Caki2 (cell line): Measurements from ENCODE around the gene SAXO1. TPM values are rescaled to one million over a fixed set of nuclear protein-coding genes. Genes with fewer than 3 reads are reported as not detected.
"Not testable (repeated sequence)": the region's sequence is repeated elsewhere in the genome, so short reads cannot be mapped to it uniquely, and the experiment has no call there.

ENCODE experiments used
- DNase-seq: peaks from one replicate; pipeline ENCODE4 v3.0.0-alpha.2; 2015; ENCODE audit warnings: low read depth
- in situ Hi-C: cut with HindIII; loops from 2 replicates; pipeline ENCODE4 v1.10.0; 2016; ENCODE audit warnings: low sequenced_read_pairs, low pct_unique_long_range_greater_than_20kb, mixed read lengths
- total RNA-seq: library from RNA; depleted of rRNA; stranded (reverse); fragments of >200 nt; shearing (Covaris generic); gene quantifications from 2 replicates; pipeline ENCODE4 v1.2.3, GENCODE V29; 2014; ENCODE audit warnings: low replicate concordance

SAXO1 gene
- total RNA-seq, 1 experiment from 2014 or later, result not detected

DNA sequence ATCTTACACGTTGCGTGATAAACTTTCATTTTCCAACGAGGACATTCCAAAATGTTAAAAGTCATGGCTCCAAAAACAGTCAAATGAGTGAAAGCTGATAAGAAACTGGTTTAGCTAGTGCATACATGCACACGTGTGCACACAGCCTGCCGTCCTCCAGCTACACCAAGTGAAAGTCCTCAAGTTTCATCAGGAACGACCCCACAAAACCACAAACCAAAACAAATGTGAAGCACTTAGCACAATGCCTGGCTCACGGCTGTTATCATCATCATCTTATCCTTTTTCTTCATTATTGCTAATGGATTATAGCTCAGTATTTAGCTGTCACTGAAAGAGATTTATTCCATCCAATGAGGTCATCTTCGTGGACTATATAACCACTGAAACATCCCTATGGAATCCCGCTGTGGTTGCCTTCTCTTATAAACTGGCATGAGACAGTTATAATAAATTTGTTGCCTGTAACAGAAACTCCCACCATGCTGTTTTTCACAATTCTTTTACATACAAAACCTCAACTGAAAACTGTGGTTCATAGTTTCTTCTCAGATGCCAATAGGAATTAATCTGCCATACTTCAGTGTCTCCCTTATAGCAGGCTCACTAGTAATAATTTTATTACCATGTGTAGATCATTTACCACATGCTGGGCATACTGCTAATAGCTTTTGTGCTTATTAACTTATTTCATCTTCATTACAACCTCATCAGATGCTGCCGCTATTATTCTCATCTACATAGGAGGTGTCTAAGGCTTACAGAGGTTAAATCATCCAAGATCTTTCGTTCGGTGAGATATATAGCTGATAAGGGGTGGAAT lies 56.1 kb downstream of the SAXO1 start:
- no peak for DNase-seq
- in situ Hi-C loops, result no loop called here

DNA sequence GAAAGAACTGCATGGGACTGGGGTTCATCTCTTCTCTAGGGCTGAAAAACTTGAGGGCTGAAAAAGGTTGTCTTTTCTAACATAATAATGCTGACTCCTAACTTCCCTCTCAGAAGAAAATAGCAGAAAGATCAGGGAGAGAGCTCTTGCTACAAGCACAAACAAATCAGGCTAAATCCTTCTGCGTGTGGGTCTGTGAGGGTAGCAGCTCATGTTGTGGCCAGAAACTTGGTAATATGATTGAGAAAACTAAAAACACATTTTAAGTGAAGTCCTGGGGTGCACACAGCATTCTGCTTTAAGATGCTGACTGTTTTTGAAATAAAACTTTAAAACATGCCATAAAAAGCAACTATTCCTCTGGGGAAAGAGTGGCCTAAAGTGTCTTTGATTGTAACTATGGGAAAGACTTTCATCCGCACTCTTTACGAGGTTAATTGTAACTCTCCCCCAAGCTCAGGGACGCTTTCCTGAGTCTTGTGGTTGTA lies 56.7 kb downstream of the SAXO1 start:
- in situ Hi-C loops, result no loop called here
- DNase-seq, result no peak

DNA sequence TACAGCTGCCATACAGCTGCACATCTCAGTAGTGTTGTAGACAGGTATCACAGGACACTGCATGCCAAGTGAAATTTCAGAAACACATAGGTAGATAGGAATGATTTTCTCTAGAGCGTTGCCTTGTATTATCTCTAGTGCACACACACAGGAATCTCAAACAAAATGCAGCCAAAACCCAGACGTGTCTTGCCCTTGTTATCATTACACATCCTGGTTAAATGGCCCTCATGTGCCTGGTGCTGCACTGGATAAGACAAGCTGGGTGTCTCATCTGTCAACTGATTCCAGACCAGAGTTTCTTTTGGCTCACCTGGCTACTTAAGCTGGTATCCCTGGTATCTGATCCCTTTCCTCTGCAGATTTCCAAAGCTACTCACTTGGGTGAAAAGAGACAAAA lies 59.7 kb downstream of the SAXO1 start:
- in situ Hi-C loops, result no loop called here
- no peak for DNase-seq

DNA sequence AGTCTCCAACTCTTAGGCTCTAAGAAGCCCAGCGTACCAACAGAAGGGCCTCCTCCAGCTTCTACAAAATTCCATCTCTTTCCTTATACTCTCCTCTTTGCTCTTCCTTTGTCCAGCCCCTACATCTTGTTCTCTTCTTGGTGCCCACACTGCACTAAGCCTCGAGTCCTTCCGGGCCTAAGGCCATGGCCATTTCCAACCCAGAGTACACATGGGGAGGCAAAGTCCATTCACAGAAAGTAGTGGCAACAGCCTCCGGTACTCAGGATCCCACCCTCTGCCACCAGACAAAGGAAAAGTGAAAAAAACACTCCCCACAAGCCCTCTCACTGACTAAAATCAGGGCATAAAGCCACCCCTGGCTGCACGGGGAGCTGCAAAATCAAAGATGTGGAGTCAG lies 60.3 kb downstream of the SAXO1 start:
- in situ Hi-C loops, result no loop called here
- DNase-seq, result no peak

DNA sequence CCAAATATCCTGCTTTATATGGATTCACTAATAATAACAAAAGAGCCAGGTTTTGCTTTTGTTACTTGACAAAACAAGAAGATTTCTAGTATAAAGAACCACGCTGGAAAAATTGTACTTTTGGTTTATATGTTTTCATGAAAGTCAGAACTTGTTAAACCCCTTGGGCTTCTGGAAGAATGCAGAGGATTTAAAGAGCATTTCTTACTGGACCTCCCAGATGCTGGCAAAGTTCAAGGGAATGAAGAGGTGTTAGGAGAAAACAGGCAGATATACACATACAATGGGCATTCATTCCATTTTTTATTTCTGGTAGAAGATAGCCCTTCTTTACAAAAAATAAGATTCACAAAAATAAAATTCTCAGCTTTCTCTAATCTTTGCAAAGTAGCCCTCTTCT lies 61.1 kb downstream of the SAXO1 start:
- in situ Hi-C loops, result no loop called here
- DNase-seq, result no peak

DNA sequence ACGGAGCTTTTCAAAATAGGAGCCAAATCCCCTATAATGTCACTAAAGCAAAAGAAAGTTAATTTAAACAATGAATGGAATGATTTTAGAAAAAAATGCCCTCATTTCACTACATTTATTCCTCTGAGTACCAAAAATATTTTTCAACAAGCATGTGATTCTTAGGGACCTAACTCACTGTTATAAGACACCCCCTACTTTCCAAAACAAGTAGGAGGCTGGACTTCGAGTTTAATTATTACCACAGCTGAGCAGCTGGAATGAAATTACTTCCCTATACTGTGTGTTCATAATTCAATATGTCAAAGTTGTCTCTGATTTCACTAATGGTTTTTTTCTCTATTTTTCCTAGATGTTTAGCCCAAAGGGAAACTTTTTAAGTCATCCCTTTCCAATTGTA lies 61.6 kb downstream of the SAXO1 start:
- no peak for DNase-seq
- in situ Hi-C loops, result no loop called here

DNA sequence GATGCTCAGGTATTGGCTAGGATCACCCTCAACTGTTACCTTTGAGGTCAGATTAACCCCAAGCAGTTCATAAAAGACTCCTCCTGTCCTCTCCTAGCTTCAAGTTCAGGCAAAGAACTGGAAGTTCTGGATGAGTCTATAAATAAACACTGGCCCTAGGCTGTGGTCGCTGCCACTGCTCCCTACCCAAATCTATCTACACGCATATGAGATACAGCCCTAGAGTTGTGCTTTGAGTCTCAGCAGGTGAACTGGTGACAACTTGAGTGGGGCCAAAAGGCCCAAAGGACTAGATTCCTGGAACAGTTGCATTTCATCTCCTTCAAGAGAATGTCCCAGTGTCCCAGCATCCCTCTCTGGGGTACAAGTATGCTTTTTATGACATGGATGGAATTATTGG lies 62.6 kb downstream of the SAXO1 start:
- in situ Hi-C loops, result no loop called here

DNA sequence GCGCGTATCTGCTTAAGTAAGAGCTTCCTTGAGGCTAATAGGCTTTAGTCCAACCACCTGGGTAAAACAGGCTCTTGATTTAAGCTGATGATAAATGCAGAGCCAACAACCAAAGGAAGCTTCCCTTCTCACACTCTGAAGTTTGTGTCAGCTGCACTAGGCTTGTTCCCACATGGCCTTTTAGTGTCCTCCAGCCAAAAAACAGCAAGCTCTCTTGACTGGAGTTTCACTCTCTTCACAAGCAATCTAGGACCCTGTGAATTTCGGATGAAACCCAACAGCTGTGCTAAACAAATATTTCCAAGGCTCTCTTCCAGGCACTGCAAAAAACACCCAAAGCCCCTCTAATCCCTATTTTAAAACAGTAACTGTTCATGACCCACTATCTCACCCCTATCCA lies 63.9 kb downstream of the SAXO1 start:
- no peak for DNase-seq
- in situ Hi-C loops, result no loop called here

More for the DNA sequence above, 62.6 kb downstream of the SAXO1 start:
- DNase-seq, result no peak

DNA sequence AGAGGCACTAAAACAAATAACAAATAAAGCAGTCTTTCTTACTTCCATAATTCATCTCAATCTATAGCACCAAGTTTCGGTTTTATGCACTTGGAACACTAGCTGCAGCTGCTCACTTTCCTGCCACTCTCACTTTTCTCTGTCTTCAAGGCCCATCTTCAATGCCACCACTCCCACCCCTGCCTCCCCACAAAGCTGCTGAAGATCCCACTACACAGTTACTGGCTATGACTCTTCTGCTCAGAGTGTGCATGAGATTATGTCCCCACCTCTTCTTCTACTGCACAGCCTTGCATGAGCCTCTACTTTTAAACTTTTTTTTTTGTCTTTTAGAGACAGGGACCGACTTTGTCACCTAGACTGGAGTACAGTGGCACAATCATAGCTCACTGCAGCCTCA lies 77.4 kb downstream of the SAXO1 start:
- in situ Hi-C loops, result no loop called here
- no peak for DNase-seq

DNA sequence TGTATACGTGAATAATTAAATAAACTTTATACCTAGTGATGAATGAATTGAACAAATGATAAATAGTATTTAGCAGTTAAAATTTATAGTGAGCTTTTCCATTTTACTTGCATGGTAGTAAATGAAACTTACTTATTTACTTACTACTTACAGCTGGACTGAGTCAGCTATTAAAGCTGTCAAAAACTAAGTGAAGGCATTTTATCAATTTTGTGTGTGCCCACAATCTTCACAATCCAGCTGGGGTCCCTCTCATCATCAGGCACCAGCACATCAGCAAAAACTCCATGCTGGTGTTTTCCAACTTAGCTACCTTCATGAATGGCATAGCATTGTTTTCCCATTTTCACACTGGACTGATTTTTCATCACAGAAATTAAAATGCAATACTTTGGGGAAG lies 81.1 kb downstream of the SAXO1 start:
- in situ Hi-C loops, result no loop called here
- DNase-seq, result no peak

DNA sequence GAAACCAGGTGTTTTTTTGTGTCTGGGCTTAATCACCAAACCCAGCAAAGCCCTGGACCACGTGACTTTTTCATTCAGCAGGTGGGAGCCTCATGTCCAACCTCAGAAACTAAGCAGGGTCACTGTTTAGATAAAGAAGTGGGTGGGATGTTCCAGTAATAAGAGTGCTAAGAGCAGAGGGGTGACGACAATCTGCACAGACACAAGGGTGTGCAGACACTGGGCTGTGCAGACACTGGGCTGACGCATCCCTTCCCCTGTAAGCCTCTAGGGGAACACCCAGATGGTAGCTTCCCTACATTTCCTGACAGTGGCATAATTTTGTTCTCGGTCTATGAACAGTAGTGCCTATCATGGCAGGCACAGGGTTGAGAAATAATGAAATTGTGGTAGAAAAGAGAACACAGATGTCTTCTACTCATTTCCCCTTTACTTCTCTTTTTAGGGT lies 85.1 kb downstream of the SAXO1 start:
- in situ Hi-C loops, result no loop called here
- DNase-seq, result no peak

DNA sequence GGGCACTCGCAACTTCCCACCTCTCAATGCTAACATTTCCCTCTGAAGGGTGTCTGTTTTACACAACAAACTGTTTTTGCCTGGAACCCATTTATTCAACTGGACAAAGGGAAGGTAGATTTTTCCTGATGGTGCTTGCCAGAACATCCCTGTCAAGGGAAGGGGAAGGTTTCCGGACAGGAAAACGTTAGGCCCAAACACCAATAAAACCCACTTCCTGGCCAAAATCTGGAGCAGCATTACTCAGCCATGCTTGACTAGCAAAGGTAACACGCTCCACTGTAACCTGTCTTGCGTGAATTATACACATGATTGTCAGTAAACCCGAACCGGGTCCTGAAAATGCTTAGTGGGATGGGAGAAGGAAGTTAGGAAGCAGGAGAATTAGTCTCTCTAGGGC lies 90.2 kb downstream of the SAXO1 start:
- no peak for DNase-seq
- in situ Hi-C loops, result no loop called here

DNA sequence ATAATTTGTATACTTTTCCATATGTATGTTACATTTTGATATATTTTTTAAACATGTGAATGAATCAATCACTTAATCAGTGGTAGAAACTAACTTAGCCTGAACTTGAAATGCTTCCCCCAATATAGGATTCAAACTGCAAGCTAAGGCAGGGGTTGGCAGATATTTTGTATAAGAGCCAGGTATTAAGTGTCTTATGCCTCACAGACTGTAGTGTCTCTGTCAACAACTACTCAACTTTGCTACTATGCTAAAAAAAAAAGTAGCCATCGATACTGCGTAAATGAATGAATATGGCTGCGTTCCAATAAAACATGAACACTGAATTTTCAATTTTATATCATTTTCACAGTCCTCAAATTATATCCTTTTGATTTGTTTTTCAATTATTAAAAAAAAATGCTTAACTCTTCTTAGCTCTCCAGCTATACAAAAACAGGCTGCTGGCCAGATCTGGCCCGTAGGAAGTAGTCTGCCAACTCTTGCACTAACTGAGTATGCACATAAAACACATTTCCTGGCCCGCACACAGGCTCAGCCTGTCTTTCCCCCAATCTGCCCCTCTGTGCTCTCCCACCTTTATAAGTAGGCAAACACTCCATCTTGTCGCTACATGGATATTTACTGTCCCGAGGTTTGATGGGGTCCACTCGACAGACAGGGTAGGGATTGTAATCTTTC lies 91.8 kb downstream of the SAXO1 start:
- in situ Hi-C loops, result no loop called here

DNA sequence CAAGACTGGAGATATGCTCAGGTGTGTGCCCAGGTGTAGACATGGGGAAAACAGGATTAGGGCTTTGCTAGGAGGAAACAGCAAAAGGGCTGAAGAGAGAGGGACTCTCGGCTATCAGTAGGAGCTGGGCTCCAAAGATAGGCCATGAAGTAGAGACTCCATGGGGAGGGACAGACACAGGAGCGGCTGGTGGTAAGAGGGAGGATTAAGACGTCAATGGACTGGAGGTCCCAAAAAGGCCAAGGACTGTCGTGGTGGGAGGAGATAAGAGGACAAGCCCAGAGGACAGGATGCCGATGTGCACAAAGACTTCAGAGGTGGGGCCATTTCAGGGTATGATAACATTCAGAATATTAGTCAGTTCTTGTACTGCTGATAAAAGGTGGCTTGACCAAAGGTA lies 93.1 kb downstream of the SAXO1 start:
- in situ Hi-C loops, result no loop called here
- no peak for DNase-seq

More for the DNA sequence above, 91.8 kb downstream of the SAXO1 start:
- DNase-seq, result no peak

DNA sequence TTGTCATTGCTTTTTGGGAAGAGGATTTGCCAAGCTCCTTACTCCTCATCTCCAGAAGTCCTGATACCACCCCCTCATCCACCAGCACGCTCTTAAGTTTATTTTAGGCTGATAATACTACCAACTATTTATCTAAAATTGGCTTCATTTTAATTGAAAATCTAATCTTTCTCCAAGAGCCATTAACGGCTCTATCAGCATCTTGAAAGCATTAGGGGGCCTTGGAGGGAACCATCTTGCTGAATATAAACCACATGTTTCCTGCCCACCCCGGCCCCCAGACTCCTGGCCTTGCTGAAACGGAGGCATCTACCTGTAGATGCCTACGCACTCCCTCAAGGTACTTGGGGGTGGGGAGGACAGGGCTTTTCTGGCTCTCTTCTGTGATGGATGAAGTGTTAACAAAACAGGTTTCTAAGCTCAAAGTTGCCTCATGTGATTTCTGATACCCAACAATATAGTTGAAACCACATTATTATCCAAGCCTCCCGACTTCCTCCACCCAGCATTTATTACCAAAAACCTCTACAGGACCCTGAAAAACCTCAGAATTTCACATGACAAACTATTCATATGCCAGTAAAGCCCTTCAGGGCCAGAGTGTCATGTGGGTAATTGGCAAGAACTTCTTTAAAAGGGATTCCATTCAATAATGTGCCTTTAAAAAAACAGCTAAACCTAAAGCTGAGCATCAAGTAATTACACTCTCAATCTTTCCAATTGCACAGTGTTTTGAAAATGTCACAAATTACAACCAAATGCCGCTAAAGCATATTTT lies 96.7 kb downstream of the SAXO1 start:
- in situ Hi-C loops, result no loop called here

DNA sequence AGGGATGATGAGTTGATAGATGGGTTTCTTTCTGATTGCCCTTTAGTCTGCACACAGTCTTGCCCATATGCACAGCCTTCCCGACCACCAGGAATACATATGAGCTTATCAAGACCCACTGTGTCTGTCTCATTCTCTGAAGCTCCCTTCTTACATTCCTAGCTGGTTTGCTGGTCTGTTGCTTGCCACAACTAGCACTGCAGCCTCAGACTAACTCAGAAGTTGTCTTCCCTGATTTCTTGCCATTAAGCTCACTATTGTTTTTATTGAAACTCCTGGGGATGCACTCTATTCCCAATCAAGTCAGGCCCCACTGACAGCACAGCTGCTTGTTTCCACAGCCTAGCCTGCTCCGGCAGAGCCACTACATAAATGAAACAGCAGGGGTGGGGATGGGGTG lies 97.5 kb downstream of the SAXO1 start:
- no peak for DNase-seq
- in situ Hi-C loops, result no loop called here

More for the DNA sequence above, 96.7 kb downstream of the SAXO1 start:
- no peak for DNase-seq

DNA sequence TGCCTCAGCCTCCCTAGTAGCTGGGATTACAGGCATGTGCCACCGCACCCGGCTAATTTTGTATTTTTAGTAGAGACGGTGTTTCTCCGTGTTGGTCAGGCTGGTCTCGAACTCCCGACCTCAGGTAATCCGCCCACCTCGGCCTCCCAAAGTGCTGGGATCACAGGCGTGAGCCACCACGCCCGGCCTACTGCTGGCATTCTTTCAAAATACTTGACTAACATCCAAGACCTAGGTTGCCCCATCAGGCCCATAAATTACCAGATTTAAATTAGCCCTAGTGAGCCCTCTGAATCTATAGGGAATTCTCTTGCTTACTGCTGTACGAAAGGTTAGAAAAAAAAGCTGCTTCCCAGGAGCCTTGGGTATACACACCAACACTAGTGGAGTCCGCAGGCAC lies 102.4 kb downstream of the SAXO1 start:
- DNase-seq, in situ Hi-C loops: not testable (repeated sequence)

DNA sequence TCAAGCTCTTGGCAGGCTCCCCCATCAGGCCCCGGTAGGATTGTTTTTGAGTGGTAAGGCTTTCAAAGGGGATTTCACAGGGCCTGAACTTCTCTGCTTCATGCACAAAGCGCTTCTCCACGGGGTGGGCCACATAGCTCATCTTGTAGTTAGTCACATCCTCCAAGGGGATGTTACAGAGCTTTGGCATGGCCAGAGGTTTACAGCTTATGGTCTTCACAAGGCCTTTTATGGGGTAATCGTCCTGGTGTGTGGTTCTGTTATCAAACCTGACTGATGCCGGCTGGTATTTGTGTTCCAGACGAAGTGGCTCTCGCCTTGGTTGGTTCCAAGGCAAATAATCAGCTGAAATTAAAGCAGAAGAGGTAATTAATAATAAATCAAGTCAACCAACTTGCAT lies 104.3 kb downstream of the SAXO1 start:
- DNase-seq, result no peak

DNA sequence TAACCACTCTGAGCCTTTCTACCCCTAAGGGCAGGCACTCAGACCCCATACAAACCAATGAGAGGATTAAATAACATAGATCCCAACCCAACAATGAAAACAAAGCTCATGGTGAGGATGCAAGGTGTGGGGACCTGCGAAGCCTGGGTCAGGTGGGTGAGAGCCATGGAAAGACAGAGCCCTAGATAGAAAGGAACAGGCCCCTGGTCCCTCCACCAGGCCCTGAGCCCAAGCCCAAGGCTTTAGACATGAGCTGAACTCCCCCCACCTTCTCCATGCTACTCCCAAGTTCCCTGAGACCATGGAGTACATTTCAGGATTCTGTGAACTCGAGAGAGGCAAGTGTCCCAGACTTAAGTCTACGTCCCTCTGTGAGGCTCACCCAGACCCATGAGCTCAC lies 106.5 kb downstream of the SAXO1 start:
- in situ Hi-C loops, result no loop called here
- no peak for DNase-seq

More for the DNA sequence above, 104.3 kb downstream of the SAXO1 start:
- in situ Hi-C loops, result no loop called here
